Left renal pelvis (tissue), 4 donors: ENCODE results near the gene PSAP. TPM values are rescaled to one million over a fixed set of nuclear protein-coding genes. Genes with fewer than 3 reads are reported as not detected.
"Not testable (repeated sequence)": the region's sequence is repeated elsewhere in the genome, so short reads cannot be mapped to it uniquely, and the experiment has no call there.

Source experiments
- DNase-seq, 4 donors: peaks; one replicate each; pipeline ENCODE4 v3.0.0-alpha.2; 2013; ENCODE audit warnings: low read depth in 4 of 4, low spot score in 3 of 4
- polyA plus RNA-seq, 4 donors: library from polyadenylated mRNA; unstranded; fragments of 120-200 nt; gene quantifications; one replicate each; pipeline ENCODE4 v1.2.1, GENCODE V29; 2013; ENCODE audit not compliant: insufficient read length in 4 of 4

The PSAP gene
- polyA plus RNA-seq, 4 donors: 769 to 971 (median 841) TPM

GRCh38 chr10:71874680-71875354 is 23.8 kb upstream of the PSAP start:
- DNase-seq: not testable (repeated sequence)

- DNase-seq: no peak
These were observed 22.6 kb upstream of the PSAP start for GRCh38 chr10:71873582-71874211.

GRCh38 chr10:71869601-71870000 is 18.6 kb upstream of the PSAP start:
- DNase-seq: not testable (repeated sequence)

GRCh38 chr10:71868192-71868697 is 17.2 kb upstream of the PSAP start:
- no peak for DNase-seq

- DNase-seq: no peak
These were observed 14.6 kb upstream of the PSAP start for GRCh38 chr10:71865561-71866041.

- no peak for DNase-seq
These were observed 13.9 kb upstream of the PSAP start for GRCh38 chr10:71864911-71865361.

GRCh38 chr10:71863203-71863602 is 12.2 kb upstream of the PSAP start:
- DNase-seq: no peak

- DNase-seq: peak in 2 of 4 donors; percentile 51 to 54
These were observed 9.4 kb upstream of the PSAP start for GRCh38 chr10:71860243-71861029.

- DNase-seq: no peak
These were observed 7.2 kb upstream of the PSAP start for GRCh38 chr10:71857934-71858890.

- no peak for DNase-seq
These were observed 5.6 kb upstream of the PSAP start for GRCh38 chr10:71856619-71857018.

GRCh38 chr10:71854031-71854430 is 3.0 kb upstream of the PSAP start:
- no peak for DNase-seq

GRCh38 chr10:71852355-71852937 is 1.4 kb upstream of the PSAP start:
- no peak for DNase-seq

- DNase-seq: not testable (repeated sequence)
These were observed 529 bp upstream of the PSAP start for GRCh38 chr10:71851465-71852095.

GRCh38 chr10:71850021-71850742 is 869 bp downstream of the PSAP start:
- no peak for DNase-seq

- DNase-seq: no peak
These were observed 1.6 kb downstream of the PSAP start for GRCh38 chr10:71849461-71849908.

GRCh38 chr10:71848325-71849275 is 2.5 kb downstream of the PSAP start:
- no peak for DNase-seq

- DNase-seq: no peak
These were observed 3.6 kb downstream of the PSAP start for GRCh38 chr10:71847418-71847817.
